Skeletal muscle cell (primary cell): ENCODE data around the gene TBL2.
"Not testable (repeated sequence)": the region's sequence is repeated elsewhere in the genome, so short reads cannot be mapped to it uniquely, and the experiment has no call there.

ENCODE experiments used
- DNase-seq: peaks from one replicate; pipeline ENCODE4 v3.0.0-alpha.2; 2010; ENCODE audit warnings: low read depth
- H3K4me3 ChIP-seq: 2 replicates; pipeline ENCODE4 v1.5.1; 2011; ENCODE audit warnings: low read depth, mild to moderate bottlenecking, control low read depth, low read length, moderate library complexity

Gene TBL2

GRCh38 chr7:73573791-73574190 is 4.6 kb downstream of the TBL2 start:
- DNase-seq = no peak
- no peak overlapping the region for H3K4me3 ChIP-seq

GRCh38 chr7:73573276-73573675 is 5.1 kb downstream of the TBL2 start:
- DNase-seq = no peak

DNA sequence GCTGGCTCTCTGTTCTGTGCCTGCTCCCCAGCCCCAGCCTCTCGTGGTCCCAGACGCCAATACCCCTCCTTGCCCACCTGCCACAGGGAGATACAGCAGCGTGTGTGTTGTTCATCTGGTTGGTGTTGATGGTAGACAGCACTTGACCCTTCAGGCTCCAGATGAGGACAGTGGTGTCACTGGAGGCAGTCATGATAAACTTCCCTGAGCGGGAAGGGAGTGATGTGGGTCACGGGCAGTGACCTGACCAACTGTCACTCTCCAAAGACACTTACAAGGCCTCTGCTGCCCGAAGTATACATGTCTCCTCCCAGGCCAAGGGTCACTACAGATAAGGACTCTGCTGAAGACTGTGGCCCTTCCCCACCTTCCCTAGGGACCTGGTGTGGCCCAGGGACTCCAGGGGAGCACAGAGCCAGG is 5.6 kb downstream of the TBL2 start:
- DNase-seq = no peak
- H3K4me3 ChIP-seq = no peak overlapping the region

More at GRCh38 chr7:73573276-73573675, 5.1 kb downstream of the TBL2 start:
- H3K4me3 ChIP-seq = no peak overlapping the region

- H3K4me3 ChIP-seq = no peak overlapping the region
- DNase-seq = no peak
These were observed 7.4 kb downstream of the TBL2 start for GRCh38 chr7:73570977-73571376.

DNA sequence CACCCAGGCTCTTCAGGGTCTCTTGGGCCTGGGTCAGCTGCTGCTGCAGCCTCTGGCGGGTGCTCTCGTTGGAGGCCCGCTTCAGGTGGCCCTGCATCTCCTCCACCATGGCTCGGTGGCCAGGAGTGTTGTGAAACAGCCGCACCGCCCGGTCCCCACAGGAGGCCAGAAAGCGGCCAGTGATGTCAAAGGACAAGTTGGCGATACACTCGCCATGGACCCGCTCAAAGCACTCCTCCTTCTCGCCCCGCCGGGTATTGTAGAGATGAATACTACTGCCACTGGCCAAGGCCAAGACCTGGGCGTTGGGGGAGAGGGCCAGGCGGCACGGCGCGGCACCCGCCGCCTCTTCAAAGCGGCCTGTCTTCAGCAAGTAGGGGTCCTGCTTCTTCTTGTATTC is 7.9 kb downstream of the TBL2 start:
- H3K4me3 ChIP-seq = no peak overlapping the region
- no peak for DNase-seq

- DNase-seq = no peak
- no peak overlapping the region for H3K4me3 ChIP-seq
These were observed 9.3 kb downstream of the TBL2 start for GRCh38 chr7:73569042-73569608.

- no peak overlapping the region for H3K4me3 ChIP-seq
- no peak for DNase-seq
These were observed 10.3 kb downstream of the TBL2 start for GRCh38 chr7:73567846-73568685.

GRCh38 chr7:73567140-73567539 is 11.2 kb downstream of the TBL2 start:
- H3K4me3 ChIP-seq = no peak overlapping the region
- DNase-seq = no peak

GRCh38 chr7:73566431-73566830 is 11.9 kb downstream of the TBL2 start:
- not testable (repeated sequence) for H3K4me3 ChIP-seq, DNase-seq

- DNase-seq = no peak
- H3K4me3 ChIP-seq = no peak overlapping the region
These were observed 12.6 kb downstream of the TBL2 start for GRCh38 chr7:73565675-73566340.

GRCh38 chr7:73560109-73560835 is 18.1 kb downstream of the TBL2 start:
- no peak overlapping the region for H3K4me3 ChIP-seq
- peak; percentile 66 for DNase-seq

DNA sequence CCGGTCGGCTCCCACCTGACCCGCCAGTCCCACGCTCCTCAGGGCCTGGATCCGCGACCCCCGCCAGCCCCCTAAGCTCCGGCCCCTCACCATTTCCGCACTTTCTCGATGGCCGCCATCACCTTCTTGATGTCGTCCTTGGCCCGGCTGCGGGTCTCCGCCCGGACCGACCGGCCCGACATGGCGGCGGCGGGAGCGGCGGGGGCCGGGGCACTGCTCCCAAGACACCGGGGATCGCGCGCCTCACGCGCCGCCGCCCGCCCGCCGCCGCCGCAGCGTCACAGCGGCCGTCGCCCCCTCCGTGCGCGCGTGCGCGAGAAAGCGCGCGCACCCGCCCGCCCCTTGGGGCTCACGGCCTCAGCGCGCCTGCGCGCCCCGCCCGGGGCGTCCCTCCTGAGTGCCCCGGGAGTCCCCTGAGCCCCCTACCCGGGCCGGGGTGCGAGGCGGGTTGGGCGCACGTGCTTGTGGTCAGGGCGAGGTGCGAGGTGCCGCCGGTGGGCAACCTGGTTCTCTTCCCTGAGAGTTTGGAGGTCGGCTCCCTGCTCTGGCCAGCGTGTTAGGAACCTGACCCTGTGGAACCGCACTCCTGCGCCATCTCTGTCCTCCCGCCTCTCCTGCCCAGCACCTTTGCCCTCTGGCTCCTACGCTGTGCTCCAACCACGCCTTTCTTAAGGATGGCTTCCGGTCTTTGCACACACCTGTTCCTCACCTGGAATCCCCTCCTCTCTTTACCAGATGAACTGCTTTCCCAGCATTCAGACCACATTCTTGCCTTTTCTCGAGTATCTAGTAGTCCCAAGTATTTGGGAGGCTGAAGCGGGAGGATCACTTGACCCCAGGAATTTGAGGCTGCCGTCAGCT is 20.8 kb downstream of the TBL2 start, which contains the start of gene BCL7B:
Gene BCL7B (minus strand): TSS at position 294 of the 861 bp plus-strand sequence. CDS start 112 bp downstream, at position 182.
- peak; percentile 7 for DNase-seq
- H3K4me3 ChIP-seq = peak within 1 kb of the TSS; percentile 71

DNA sequence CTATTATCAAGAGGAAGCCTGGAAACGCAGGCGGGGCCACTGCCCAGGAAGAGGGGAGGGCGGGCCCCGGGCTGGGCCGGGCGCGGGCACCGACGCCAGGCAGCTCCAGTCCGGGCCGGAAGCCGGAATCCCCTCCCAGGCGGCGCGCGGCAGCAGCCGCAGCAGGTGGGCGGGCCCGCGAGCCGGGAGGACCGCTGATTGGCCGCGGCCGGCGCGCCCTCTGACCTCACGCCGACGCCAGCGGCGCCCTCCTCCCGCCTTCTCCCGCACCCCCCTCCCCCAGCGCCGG is 21.3 kb downstream of the TBL2 start:
- DNase-seq = peak; percentile 76
- H3K4me3 ChIP-seq = peak overlapping the region; percentile 71

DNA sequence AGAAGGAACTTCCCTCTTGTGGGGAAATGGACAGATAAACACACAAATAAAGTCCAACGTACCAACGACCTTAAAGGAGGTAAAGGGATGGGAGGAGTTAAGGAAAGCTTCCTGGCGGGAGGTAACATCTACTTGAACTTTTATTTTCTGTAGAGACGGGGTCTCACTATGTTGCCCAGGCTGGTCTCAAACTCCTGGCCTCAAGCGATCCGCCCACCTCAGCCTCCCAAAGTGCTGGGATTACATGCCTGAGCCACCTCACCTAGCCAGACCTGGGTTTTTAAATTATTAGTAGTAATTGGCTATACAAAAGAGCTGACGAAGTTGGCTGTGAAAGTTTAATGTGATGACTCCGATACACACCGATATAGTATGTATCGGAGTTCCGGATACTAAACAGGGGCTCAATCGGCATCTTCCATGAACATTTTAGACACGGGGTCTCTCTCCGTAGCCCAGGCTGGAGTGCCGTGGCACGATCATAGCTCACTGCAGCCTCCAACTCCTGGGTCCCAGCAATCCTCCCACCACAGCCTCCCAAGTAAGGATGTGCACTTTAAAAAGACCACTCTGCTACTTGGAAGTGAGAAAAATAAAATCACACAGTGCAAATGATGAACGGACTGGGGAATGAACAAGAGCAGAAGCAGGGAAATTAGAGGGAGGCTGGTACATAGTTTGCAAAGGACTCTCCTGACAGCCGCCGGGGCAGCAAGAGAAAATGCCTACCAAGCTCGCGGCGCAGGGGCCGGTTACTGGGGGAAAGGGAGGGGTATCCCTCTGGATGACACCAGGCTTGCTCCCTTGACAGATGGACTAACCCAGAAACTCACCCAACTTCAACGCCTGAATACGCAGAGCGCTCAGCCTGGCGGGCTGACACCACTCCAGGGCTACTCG is 21.9 kb downstream of the TBL2 start:
- H3K4me3 ChIP-seq = peak overlapping the region; percentile 71

GRCh38 chr7:73555411-73555982 is 22.9 kb downstream of the TBL2 start:
- H3K4me3 ChIP-seq = no peak overlapping the region
- no peak for DNase-seq

More for the DNA sequence above, 21.9 kb downstream of the TBL2 start:
- DNase-seq = no peak

DNA sequence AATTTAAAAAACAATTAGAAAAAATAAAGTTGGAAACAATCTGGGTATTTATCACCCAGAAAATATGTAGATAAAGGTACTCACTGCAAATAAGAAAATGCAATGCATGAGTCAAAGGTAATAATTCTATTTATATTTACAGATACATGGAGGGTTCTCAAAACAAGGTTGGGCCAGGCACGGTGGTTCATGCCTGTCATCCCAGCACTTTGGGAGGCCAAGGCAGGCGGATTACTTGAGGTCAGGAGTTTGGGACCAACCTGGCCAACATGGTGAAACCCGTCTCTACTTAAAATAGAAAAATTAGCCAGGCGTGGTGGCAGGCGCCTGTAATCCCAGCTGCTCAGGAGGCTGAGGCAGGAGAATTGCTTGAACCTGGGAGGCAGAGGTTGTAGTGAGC is 28.3 kb downstream of the TBL2 start:
- DNase-seq, H3K4me3 ChIP-seq: not testable (repeated sequence)

GRCh38 chr7:73549176-73549575 is 29.2 kb downstream of the TBL2 start:
- no peak for DNase-seq
- H3K4me3 ChIP-seq = no peak overlapping the region

GRCh38 chr7:73547841-73548240 is 30.5 kb downstream of the TBL2 start:
- H3K4me3 ChIP-seq = no peak overlapping the region
- no peak for DNase-seq
